ENCODE data around the gene DAB2IP. TPM values are rescaled to one million over a fixed set of nuclear protein-coding genes. Genes with fewer than 3 reads are reported as not detected.

The DAB2IP gene
- total RNA-seq, 1 experiment from 2014 or later, result 52.6 TPM

DNA sequence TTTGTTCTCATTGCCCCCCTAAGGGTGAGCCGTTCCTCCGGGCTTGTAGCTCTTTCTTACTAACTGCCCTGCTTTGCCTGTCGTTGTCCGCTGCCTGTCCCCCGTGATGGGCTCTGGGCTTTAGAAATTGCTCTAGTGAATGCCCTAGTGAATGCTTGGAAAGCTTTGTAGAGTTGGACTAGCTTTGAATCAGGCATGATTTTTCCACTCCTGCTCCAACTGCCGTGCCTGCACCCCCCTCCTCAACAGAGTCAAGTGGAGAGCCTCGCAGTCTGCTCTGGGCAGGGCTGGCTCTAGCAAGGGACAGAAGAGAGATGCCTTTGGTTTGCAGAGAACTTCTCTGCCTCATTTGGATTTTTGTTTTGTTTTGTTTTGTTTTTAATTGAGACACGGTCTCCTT, 46.8 kb upstream of the DAB2IP start:
- TF ChIP-seq, protein P1, sequence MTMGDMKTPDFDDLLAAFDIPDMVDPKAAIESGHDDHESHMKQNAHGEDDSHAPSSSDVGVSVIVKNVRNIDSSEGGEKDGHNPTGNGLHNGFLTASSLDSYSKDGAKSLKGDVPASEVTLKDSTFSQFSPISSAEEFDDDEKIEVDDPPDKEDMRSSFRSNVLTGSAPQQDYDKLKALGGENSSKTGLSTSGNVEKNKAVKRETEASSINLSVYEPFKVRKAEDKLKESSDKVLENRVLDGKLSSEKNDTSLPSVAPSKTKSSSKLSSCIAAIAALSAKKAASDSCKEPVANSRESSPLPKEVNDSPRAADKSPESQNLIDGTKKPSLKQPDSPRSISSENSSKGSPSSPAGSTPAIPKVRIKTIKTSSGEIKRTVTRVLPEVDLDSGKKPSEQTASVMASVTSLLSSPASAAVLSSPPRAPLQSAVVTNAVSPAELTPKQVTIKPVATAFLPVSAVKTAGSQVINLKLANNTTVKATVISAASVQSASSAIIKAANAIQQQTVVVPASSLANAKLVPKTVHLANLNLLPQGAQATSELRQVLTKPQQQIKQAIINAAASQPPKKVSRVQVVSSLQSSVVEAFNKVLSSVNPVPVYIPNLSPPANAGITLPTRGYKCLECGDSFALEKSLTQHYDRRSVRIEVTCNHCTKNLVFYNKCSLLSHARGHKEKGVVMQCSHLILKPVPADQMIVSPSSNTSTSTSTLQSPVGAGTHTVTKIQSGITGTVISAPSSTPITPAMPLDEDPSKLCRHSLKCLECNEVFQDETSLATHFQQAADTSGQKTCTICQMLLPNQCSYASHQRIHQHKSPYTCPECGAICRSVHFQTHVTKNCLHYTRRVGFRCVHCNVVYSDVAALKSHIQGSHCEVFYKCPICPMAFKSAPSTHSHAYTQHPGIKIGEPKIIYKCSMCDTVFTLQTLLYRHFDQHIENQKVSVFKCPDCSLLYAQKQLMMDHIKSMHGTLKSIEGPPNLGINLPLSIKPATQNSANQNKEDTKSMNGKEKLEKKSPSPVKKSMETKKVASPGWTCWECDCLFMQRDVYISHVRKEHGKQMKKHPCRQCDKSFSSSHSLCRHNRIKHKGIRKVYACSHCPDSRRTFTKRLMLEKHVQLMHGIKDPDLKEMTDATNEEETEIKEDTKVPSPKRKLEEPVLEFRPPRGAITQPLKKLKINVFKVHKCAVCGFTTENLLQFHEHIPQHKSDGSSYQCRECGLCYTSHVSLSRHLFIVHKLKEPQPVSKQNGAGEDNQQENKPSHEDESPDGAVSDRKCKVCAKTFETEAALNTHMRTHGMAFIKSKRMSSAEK (CRISPR knock-in tag; IDR thresholded peaks at IDR 0.05; ENCODE audit: borderline replicate concordance), result no peak
- TF ChIP-seq SP1 (CRISPR knock-in tag; conservative IDR thresholded peaks at IDR 0.05) (no peak), FOXP1 (CRISPR knock-in tag; IDR thresholded peaks at IDR 0.05; ENCODE audit: borderline replicate concordance) (no peak), FOXK1 (CRISPR knock-in tag; IDR thresholded peaks at IDR 0.05) (no peak), MXD4 (CRISPR knock-in tag; IDR thresholded peaks at IDR 0.05; ENCODE audit: borderline replicate concordance) (no peak), TCF7 (CRISPR knock-in tag; IDR thresholded peaks at IDR 0.05; ENCODE audit: low read depth) (no peak), NFYB (CRISPR knock-in tag; conservative IDR thresholded peaks at IDR 0.05; ENCODE audit: low read depth) (no peak), OVOL2 (CRISPR knock-in tag; IDR thresholded peaks at IDR 0.05; ENCODE audit: borderline replicate concordance) (no peak), TP53 (CRISPR knock-in tag; IDR thresholded peaks at IDR 0.05) (no peak)
- TF ChIP-seq, protein P2, sequence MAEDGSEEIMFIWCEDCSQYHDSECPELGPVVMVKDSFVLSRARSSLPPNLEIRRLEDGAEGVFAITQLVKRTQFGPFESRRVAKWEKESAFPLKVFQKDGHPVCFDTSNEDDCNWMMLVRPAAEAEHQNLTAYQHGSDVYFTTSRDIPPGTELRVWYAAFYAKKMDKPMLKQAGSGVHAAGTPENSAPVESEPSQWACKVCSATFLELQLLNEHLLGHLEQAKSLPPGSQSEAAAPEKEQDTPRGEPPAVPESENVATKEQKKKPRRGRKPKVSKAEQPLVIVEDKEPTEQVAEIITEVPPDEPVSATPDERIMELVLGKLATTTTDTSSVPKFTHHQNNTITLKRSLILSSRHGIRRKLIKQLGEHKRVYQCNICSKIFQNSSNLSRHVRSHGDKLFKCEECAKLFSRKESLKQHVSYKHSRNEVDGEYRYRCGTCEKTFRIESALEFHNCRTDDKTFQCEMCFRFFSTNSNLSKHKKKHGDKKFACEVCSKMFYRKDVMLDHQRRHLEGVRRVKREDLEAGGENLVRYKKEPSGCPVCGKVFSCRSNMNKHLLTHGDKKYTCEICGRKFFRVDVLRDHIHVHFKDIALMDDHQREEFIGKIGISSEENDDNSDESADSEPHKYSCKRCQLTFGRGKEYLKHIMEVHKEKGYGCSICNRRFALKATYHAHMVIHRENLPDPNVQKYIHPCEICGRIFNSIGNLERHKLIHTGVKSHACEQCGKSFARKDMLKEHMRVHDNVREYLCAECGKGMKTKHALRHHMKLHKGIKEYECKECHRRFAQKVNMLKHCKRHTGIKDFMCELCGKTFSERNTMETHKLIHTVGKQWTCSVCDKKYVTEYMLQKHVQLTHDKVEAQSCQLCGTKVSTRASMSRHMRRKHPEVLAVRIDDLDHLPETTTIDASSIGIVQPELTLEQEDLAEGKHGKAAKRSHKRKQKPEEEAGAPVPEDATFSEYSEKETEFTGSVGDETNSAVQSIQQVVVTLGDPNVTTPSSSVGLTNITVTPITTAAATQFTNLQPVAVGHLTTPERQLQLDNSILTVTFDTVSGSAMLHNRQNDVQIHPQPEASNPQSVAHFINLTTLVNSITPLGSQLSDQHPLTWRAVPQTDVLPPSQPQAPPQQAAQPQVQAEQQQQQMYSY (CRISPR knock-in tag; IDR thresholded peaks at IDR 0.05), result no peak
- TF ChIP-seq, protein P3, sequence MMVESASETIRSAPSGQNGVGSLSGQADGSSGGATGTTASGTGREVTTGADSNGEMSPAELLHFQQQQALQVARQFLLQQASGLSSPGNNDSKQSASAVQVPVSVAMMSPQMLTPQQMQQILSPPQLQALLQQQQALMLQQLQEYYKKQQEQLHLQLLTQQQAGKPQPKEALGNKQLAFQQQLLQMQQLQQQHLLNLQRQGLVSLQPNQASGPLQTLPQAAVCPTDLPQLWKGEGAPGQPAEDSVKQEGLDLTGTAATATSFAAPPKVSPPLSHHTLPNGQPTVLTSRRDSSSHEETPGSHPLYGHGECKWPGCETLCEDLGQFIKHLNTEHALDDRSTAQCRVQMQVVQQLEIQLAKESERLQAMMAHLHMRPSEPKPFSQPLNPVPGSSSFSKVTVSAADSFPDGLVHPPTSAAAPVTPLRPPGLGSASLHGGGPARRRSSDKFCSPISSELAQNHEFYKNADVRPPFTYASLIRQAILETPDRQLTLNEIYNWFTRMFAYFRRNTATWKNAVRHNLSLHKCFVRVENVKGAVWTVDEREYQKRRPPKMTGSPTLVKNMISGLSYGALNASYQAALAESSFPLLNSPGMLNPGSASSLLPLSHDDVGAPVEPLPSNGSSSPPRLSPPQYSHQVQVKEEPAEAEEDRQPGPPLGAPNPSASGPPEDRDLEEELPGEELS (CRISPR knock-in tag; IDR thresholded peaks at IDR 0.05), result no peak
- TF ChIP-seq, protein P4, sequence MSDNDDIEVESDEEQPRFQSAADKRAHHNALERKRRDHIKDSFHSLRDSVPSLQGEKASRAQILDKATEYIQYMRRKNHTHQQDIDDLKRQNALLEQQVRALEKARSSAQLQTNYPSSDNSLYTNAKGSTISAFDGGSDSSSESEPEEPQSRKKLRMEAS (CRISPR knock-in tag; IDR thresholded peaks at IDR 0.05), result no peak
- TF ChIP-seq, protein P5, sequence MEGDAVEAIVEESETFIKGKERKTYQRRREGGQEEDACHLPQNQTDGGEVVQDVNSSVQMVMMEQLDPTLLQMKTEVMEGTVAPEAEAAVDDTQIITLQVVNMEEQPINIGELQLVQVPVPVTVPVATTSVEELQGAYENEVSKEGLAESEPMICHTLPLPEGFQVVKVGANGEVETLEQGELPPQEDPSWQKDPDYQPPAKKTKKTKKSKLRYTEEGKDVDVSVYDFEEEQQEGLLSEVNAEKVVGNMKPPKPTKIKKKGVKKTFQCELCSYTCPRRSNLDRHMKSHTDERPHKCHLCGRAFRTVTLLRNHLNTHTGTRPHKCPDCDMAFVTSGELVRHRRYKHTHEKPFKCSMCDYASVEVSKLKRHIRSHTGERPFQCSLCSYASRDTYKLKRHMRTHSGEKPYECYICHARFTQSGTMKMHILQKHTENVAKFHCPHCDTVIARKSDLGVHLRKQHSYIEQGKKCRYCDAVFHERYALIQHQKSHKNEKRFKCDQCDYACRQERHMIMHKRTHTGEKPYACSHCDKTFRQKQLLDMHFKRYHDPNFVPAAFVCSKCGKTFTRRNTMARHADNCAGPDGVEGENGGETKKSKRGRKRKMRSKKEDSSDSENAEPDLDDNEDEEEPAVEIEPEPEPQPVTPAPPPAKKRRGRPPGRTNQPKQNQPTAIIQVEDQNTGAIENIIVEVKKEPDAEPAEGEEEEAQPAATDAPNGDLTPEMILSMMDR (IDR thresholded peaks at IDR 0.05), result no peak
- CTCF ChIA-PET, result interaction anchor here (0.8 to 1.9 kb wide), 9 partner anchors 16 to 326 kb away, joined by 3 to 15 read pairs (median 4); no protein-coding TSS in a partner anchor
- Mint-ChIP-seq H3K36me3 (no peaks in the 10 kb centered on the region), H3K4me3 (no peak overlapping the region), H3K4me1 (peaks cover 40% of the 10 kb centered on the region), H3K27me3 (ENCODE audit: low read depth) (peaks cover 14% of the 10 kb centered on the region), H3K9me3 (no peaks in the 10 kb centered on the region), H3K27ac (peak overlapping the region; percentile 93; the same call in 1 of the 2 replicates)
- POLR2A ChIA-PET, result interaction anchor here (0.5 kb wide), 1 partner anchor 723 kb away, joined by 4 read pairs; no protein-coding TSS in a partner anchor
- no peak for ATAC-seq
- no peak for DNase-seq (ENCODE audit: low spot score)
